Measurements from ENCODE around the gene GARNL3. TPM values are rescaled to one million over a fixed set of nuclear protein-coding genes. Genes with fewer than 3 reads are reported as not detected.
A peak's percentile ranks its signal among the peaks of the same experiment; 100 is the strongest.

GARNL3 gene
- total RNA-seq, 6 experiments from 2014 or later, result 4.4 to 9.7 (median 6.1) TPM

GRCh38 chr9:127405344-127406125 lies 141.0 kb downstream of the GARNL3 start:
- Histone ChIP-seq H3K27ac (no peak overlapping the region), H3K36me3 (peaks cover 0 to 26% (median 2%) of the 10 kb centered on the region in 4 donors), H3K27me3 (no peaks in the 10 kb centered on the region), H3K4me1 (peaks cover 0 to 17% (median 6%) of the 10 kb centered on the region in 4 donors), H3K9me3 (no peaks in the 10 kb centered on the region), H3K4me3 (no peak overlapping the region)
- DNase-seq, result no peak
- TF ChIP-seq POLR2A (IDR thresholded peaks at IDR 0.05) (no peak), CTCF (IDR thresholded peaks at IDR 0.05) (no peak)
- ATAC-seq, result no peak
- intact Hi-C loops (cut with DNase I), result no loop called here
- WGBS (ENCODE audit: insufficient coverage, low coverage, low lambda C conversion rate, missing lambda C conversion rate), result 100% methylated on average over 1 of the region's 20 CpGs

DNA sequence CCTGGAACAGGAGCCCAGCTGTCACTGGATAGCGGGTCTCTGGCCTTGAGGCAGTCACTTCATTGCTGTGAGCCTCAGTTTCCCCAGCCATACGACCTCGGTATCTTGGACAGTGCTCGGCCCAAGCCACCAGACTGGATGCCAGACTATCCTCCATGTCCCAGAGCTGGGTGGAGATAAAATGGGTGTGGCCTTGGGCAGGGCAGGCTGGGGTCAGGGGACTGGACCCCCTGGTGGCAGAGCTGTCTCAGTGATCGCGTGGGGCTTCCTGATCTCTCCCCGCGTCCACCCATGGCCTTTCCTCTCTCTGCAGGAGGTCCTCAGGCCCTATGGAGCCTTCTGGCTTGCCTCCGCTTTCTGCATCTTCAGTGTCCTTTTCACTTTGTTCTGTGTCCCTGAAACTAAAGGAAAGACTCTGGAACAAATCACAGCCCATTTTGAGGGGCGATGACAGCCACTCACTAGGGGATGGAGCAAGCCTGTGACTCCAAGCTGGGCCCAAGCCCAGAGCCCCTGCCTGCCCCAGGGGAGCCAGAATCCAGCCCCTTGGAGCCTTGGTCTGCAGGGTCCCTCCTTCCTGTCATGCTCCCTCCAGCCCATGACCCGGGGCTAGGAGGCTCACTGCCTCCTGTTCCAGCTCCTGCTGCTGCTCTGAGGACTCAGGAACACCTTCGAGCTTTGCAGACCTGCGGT lies 142.4 kb downstream of the GARNL3 start:
- WGBS (ENCODE audit: insufficient coverage, low coverage, low lambda C conversion rate, missing lambda C conversion rate), result no CpG with 5 or more reads among the region's 13 CpGs
- Histone ChIP-seq H3K27ac (no peak overlapping the region), H3K36me3 (peaks cover 0 to 23% (median 2%) of the 10 kb centered on the region in 4 donors)

DNA sequence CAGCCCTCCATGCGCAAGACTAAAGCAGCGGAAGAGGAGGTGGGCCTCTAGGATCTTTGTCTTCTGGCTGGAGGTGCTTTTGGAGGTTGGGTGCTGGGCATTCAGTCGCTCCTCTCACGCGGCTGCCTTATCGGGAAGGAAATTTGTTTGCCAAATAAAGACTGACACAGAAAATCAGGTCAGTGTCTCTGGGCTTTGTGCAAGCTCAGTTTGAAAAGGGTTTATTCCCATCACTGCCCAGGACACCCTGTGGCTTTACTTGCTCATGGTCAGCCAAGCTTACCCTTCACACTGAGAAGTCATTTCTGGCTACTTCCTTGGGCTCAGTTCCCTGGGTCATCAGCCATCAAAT lies 142.9 kb downstream of the GARNL3 start:
- H3K4me3 ChIP-seq, result no peak overlapping the region
- H3K27ac ChIP-seq, result no peak overlapping the region
- peaks cover 0 to 23% (median 2%) of the 10 kb centered on the region in 4 donors for H3K36me3 ChIP-seq
- no peak for TF ChIP-seq CTCF (IDR thresholded peaks at IDR 0.05)
- no peak for TF ChIP-seq POLR2A (IDR thresholded peaks at IDR 0.05)
- no peaks in the 10 kb centered on the region for H3K9me3 ChIP-seq
- peaks cover 0 to 17% (median 6%) of the 10 kb centered on the region in 4 donors for H3K4me1 ChIP-seq
- DNase-seq, result no peak
- no peaks in the 10 kb centered on the region for H3K27me3 ChIP-seq
- WGBS (ENCODE audit: insufficient coverage, low coverage, low lambda C conversion rate, missing lambda C conversion rate), result no CpG with 5 or more reads among the region's 6 CpGs
- intact Hi-C loops (cut with DNase I), result no loop called here
- peak; percentile 45 to 77 (median 70) for ATAC-seq

More for the DNA sequence above, 142.4 kb downstream of the GARNL3 start:
- H3K27me3 ChIP-seq, result no peaks in the 10 kb centered on the region
- no peaks in the 10 kb centered on the region for H3K9me3 ChIP-seq
- H3K4me3 ChIP-seq, result no peak overlapping the region
- H3K4me1 ChIP-seq, result peaks cover 0 to 17% (median 6%) of the 10 kb centered on the region in 4 donors
- ATAC-seq (peak; percentile 4 to 30 (median 18)), DNase-seq (no peak)
- intact Hi-C loops (cut with DNase I), result no loop called here
- TF ChIP-seq POLR2A (IDR thresholded peaks at IDR 0.05) (no peak), CTCF (IDR thresholded peaks at IDR 0.05) (no peak)

GRCh38 chr9:127411122-127411521 lies 146.5 kb downstream of the GARNL3 start:
- WGBS (ENCODE audit: insufficient coverage, low coverage, low lambda C conversion rate, missing lambda C conversion rate), result 82% methylated on average over 4 of the region's 4 CpGs
- no peak overlapping the region for H3K27ac ChIP-seq
- H3K27me3 ChIP-seq, result no peaks in the 10 kb centered on the region
- H3K36me3 ChIP-seq, result no peaks in the 10 kb centered on the region
- no peaks in the 10 kb centered on the region for H3K9me3 ChIP-seq
- ATAC-seq (peak in 1 of 4 donors; percentile 21), DNase-seq (no peak)
- TF ChIP-seq CTCF (IDR thresholded peaks at IDR 0.05), result no peak
- TF ChIP-seq POLR2A (IDR thresholded peaks at IDR 0.05), result no peak
- intact Hi-C loops (cut with DNase I), result no loop called here
- no peak overlapping the region for H3K4me3 ChIP-seq
- H3K4me1 ChIP-seq, result peaks cover 0 to 17% (median 6%) of the 10 kb centered on the region in 4 donors

All from right lobe of liver (tissue), 6 donors.